Keratinocyte (primary cell): ENCODE results near the gene NFATC2. TPM values are rescaled to one million over a fixed set of nuclear protein-coding genes. Genes with fewer than 3 reads are reported as not detected.
A peak's percentile ranks its signal among the peaks of the same experiment; 100 is the strongest.

ENCODE experiments used
- DNase-seq: peaks from one replicate; pipeline ENCODE4 v3.0.0-alpha.2; 2011; ENCODE audit warnings: low read depth, missing footprints, low spot score
- FAIRE-seq: peaks from 2 replicates; lab custom pipeline; 2011; peaks lifted over from hg19 to GRCh38; lab: Jason Lieb, UNC
- H2AFZ ChIP-seq: 2 replicates; pipeline ENCODE4 v1.6.0; 2012; ENCODE audit warnings: low read length, control low read depth, inconsistent platforms; ENCODE audit not compliant: control insufficient read depth
- H3K27ac ChIP-seq: 2 replicates; pipeline ENCODE4 v1.5.1; 2011; ENCODE audit warnings: low read length; ENCODE audit not compliant: control insufficient read depth, insufficient read depth
- H3K27me3 ChIP-seq: 3 replicates; pipeline ENCODE4 v1.6.0; 2011; ENCODE audit warnings: low read length; ENCODE audit not compliant: control insufficient read depth, insufficient read depth; ENCODE audit errors: extremely low read depth
- H3K36me3 ChIP-seq, 2 experiments: 2 replicates in 1 of 2; 3 replicates in 1 of 2; pipeline ENCODE4 v1.5.1; 2011; ENCODE audit warnings: low read length in 2 of 2, mild to moderate bottlenecking in 1 of 2; ENCODE audit not compliant: control insufficient read depth in 2 of 2, insufficient read depth in 2 of 2; ENCODE audit errors: extremely low read depth in 1 of 2
- H3K4me1 ChIP-seq: 3 replicates; pipeline ENCODE4 v1.5.1; 2011; ENCODE audit warnings: low read length; ENCODE audit not compliant: control insufficient read depth, insufficient read depth; ENCODE audit errors: extremely low read depth
- H3K4me2 ChIP-seq: 3 replicates; pipeline ENCODE4 v1.6.0; 2011; ENCODE audit warnings: low read depth, low read length; ENCODE audit not compliant: control insufficient read depth, insufficient read depth; ENCODE audit errors: extremely low read depth
- H3K4me3 ChIP-seq, 3 experiments: fragments of 200-600 bp in 1 of 3; sonication (generic) in 1 of 3; 2 replicates in 2 of 3; 3 replicates in 1 of 3; pipeline ENCODE4 v1.5.1; 2011 to 2016; ENCODE audit warnings: low read length in 3 of 3, mild to moderate bottlenecking in 3 of 3, control low read depth in 2 of 3, inconsistent platforms in 1 of 3, low read depth in 1 of 3, mixed read lengths in 1 of 3, mixed run types in 1 of 3, moderate library complexity in 1 of 3; ENCODE audit not compliant: control insufficient read depth in 2 of 3, insufficient read depth in 2 of 3; ENCODE audit errors: extremely low read depth in 1 of 3
- H3K79me2 ChIP-seq: 2 replicates; pipeline ENCODE4 v1.6.0; 2012; ENCODE audit warnings: low read length; ENCODE audit not compliant: control insufficient read depth, insufficient read depth
- H3K9ac ChIP-seq: 3 replicates; pipeline ENCODE4 v1.6.0; 2011; ENCODE audit warnings: low read length; ENCODE audit not compliant: control insufficient read depth, insufficient read depth; ENCODE audit errors: extremely low read depth
- H3K9me1 ChIP-seq: 3 replicates; pipeline ENCODE4 v1.6.0; 2011; ENCODE audit warnings: low read length; ENCODE audit not compliant: control insufficient read depth, insufficient read depth; ENCODE audit errors: extremely low read depth
- H3K9me3 ChIP-seq: 2 replicates; pipeline ENCODE4 v1.5.1; 2012; ENCODE audit warnings: low read depth, low read length; ENCODE audit not compliant: control insufficient read depth
- H4K20me1 ChIP-seq: 3 replicates; pipeline ENCODE4 v1.6.0; 2011; ENCODE audit warnings: low read length; ENCODE audit not compliant: control insufficient read depth, insufficient read depth; ENCODE audit errors: extremely low read depth
- EZH2 ChIP-seq: IDR thresholded peaks from one replicate; pipeline ENCODE4 v1.6.1; 2012; ENCODE audit warnings: inconsistent platforms, mild to moderate bottlenecking, low read length, moderate library complexity
- dilution Hi-C: fragments of 300-500 bp; cut with MboI; formaldehyde crosslinking; loops from one replicate; pipeline ENCODE4 v1.7.0; 2020; ENCODE audit warnings: low sequenced_read_pairs; ENCODE audit not compliant: extremely low pct_ligation_motif_present
- polyA plus RNA-seq, 5 experiments: library from polyadenylated mRNA; depleted of rRNA in 3 of 5; stranded (reverse) in 3 of 5; stranded (forward) in 1 of 5; unstranded in 1 of 5; fragments of >200 nt; gene quantifications; 1 replicate in 1 of 5; 2 replicates in 3 of 5; 3 replicates in 1 of 5; pipeline versions ENCODE4 v1.2.1 to v1.2.3, GENCODE V29; 2011 to 2012; ENCODE audit warnings: missing spikeins in 2 of 5, low read depth in 1 of 5, low replicate concordance in 1 of 5
- TF ChIP-seq, protein P1 (sequence below), 3 experiments: IDR thresholded peaks in 1 of 3; conservative IDR thresholded peaks in 1 of 3; optimal IDR thresholded peaks in 1 of 3; 2 replicates in 2 of 3; 3 replicates in 1 of 3; pipeline versions ENCODE3 to v1.5.1; 2011; ENCODE audit warnings: low read length in 3 of 3, mild to moderate bottlenecking in 3 of 3, moderate library complexity in 2 of 3, control low read depth in 1 of 3, inconsistent platforms in 1 of 3; ENCODE audit not compliant: insufficient read depth in 2 of 3; ENCODE audit errors: extremely low read depth in 1 of 3

Gene NFATC2
- polyA plus RNA-seq, 1 donor (not counting 4 experiments of a cell fraction or from before 2014, with no cell fraction given): 0.05 TPM

DNA sequence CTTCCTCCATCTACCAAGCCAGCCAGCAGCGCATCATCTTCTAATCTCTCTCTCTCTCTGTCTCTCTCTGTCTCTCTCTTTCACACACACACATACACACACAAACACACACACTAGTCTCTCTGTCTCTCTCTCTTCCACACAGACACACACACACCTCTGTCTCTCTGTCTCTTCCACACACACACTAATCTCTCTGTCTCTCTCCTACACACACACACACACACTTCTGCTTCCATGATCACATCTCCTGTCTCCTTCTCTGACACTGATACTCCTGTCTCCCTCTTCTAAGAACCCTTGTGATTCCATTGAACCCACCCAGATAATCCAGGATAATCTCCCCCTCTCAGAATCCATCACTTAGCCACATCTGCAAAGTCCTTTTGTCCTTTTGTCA lies 181.3 kb downstream of the NFATC2 start:
- Histone ChIP-seq H4K20me1 (no peaks in the 10 kb centered on the region), H3K36me3 (no peaks in the 10 kb centered on the region), H3K9me3 (peaks cover 1% of the 10 kb centered on the region), H3K4me1 (peaks cover 24% of the 10 kb centered on the region), H3K9me1 (no peaks in the 10 kb centered on the region), H3K27me3 (no peaks in the 10 kb centered on the region), H3K27ac (peak overlapping the region; percentile 62), H3K9ac (no peak overlapping the region), H3K4me2 (no peak overlapping the region), H3K79me2 (no peaks in the 10 kb centered on the region), H2AFZ (peak overlapping the region; percentile 23), H3K4me3 (no peak overlapping the region)
- dilution Hi-C loops: no loop called here
- no peak for FAIRE-seq
- TF ChIP-seq EZH2: no peak
- TF ChIP-seq, protein P1, sequence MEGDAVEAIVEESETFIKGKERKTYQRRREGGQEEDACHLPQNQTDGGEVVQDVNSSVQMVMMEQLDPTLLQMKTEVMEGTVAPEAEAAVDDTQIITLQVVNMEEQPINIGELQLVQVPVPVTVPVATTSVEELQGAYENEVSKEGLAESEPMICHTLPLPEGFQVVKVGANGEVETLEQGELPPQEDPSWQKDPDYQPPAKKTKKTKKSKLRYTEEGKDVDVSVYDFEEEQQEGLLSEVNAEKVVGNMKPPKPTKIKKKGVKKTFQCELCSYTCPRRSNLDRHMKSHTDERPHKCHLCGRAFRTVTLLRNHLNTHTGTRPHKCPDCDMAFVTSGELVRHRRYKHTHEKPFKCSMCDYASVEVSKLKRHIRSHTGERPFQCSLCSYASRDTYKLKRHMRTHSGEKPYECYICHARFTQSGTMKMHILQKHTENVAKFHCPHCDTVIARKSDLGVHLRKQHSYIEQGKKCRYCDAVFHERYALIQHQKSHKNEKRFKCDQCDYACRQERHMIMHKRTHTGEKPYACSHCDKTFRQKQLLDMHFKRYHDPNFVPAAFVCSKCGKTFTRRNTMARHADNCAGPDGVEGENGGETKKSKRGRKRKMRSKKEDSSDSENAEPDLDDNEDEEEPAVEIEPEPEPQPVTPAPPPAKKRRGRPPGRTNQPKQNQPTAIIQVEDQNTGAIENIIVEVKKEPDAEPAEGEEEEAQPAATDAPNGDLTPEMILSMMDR (optimal IDR thresholded peaks at IDR 0.05 in 1 of 3, IDR thresholded peaks at IDR 0.05 in 1 of 3, conservative IDR thresholded peaks at IDR 0.05 in 1 of 3; ENCODE audit: extremely low read depth in 1 of 3, insufficient read depth in 2 of 3, low read length in 3 of 3): no peak
- DNase-seq: no peak

DNA sequence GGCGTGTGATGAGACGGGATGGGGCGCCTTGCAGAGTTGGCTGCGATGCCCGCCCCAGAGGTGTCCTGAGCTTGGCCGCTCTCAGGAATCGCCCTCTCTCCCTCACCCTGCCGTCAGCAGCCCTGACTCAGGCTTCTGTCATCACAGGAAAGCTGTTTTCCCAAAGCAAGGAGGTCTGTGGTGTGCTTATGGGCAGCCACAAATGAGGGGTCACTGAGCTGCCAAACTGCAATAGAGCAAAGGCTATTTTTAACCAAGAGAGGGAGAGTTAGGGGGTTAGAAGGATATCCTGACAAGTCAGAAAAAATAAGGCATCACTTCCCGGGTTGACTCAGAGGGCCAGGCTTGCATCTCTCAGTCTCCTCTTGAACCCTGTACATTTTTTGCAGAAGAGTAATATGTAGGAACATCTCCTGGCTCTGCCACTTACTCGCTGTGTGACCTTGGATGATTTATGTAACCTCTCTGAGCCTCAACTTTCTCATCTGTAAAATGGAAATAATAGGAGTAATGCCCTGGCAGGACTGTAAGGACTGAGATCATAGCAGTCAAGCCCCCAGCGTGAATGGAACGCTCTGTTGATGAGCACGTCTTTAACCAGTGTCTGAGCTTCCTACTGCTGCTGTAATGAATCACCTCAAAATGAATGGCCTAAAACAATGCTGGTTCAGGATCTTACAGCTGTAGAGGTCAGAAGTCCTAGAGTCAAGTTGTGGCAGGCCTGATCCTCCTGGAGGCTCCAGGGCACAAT lies 181.9 kb downstream of the NFATC2 start:
- H3K9me3 ChIP-seq: peaks cover 1% of the 10 kb centered on the region
- peak overlapping the region; percentile 62 for H3K27ac ChIP-seq
- peaks cover 18% of the 10 kb centered on the region for H3K4me1 ChIP-seq
- no peaks in the 10 kb centered on the region for H3K36me3 ChIP-seq
- TF ChIP-seq EZH2: no peak
- TF ChIP-seq, protein P1 (optimal IDR thresholded peaks at IDR 0.05 in 1 of 3, IDR thresholded peaks at IDR 0.05 in 1 of 3, conservative IDR thresholded peaks at IDR 0.05 in 1 of 3; ENCODE audit: extremely low read depth in 1 of 3, insufficient read depth in 2 of 3, low read length in 3 of 3): no peak
- no peak overlapping the region for H3K4me2 ChIP-seq
- dilution Hi-C loops: no loop called here
- H3K4me3 ChIP-seq: no peak overlapping the region
- no peak overlapping the region for H2AFZ ChIP-seq
- no peak overlapping the region for H3K9ac ChIP-seq
- no peaks in the 10 kb centered on the region for H3K79me2 ChIP-seq
- H4K20me1 ChIP-seq: no peaks in the 10 kb centered on the region
- FAIRE-seq (peak; percentile 88), DNase-seq (peak; percentile 90)
- H3K27me3 ChIP-seq: no peaks in the 10 kb centered on the region
- H3K9me1 ChIP-seq: no peaks in the 10 kb centered on the region
